ENCODE measurements around the gene SLC22A5. TPM values are rescaled to one million over a fixed set of nuclear protein-coding genes. Genes with fewer than 3 reads are reported as not detected.

Gene SLC22A5
- total RNA-seq, 4 donors from 2014 or later, result 23.2 to 36.6 (median 26.3) TPM

DNA sequence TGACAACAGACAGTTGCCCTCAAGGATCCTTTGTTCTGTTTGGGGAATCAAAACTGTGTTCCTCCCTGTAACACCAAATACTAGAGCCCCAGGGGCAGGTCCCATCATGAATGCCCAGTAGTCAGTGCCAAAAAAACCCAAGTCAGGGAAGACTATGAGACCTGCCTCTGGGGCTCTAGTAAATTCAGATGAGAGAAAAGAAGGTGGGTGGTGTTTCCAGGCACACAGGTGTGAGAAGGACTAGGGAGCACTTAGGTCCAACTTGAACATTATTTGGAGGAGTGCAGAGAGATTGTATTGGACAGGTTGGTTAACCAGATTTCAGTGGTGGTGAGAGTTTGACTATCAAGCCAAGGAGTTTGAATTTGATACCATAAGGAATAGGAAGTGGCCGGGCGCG is 52.0 kb downstream of the SLC22A5 start:
- peaks cover 94% of the 10 kb centered on the region for H3K4me1 ChIP-seq
- H3K9me3 ChIP-seq, result no peaks in the 10 kb centered on the region
- WGBS, result 93% methylated on average over 3 of the region's 3 CpGs
- no peaks in the 10 kb centered on the region for H3K36me3 ChIP-seq
- H3K27ac ChIP-seq, result no peak overlapping the region
- no peak for DNase-seq (ENCODE audit: low spot score in 2 of 2)
- no peak overlapping the region for H3K4me3 ChIP-seq
- TF ChIP-seq, protein P1, sequence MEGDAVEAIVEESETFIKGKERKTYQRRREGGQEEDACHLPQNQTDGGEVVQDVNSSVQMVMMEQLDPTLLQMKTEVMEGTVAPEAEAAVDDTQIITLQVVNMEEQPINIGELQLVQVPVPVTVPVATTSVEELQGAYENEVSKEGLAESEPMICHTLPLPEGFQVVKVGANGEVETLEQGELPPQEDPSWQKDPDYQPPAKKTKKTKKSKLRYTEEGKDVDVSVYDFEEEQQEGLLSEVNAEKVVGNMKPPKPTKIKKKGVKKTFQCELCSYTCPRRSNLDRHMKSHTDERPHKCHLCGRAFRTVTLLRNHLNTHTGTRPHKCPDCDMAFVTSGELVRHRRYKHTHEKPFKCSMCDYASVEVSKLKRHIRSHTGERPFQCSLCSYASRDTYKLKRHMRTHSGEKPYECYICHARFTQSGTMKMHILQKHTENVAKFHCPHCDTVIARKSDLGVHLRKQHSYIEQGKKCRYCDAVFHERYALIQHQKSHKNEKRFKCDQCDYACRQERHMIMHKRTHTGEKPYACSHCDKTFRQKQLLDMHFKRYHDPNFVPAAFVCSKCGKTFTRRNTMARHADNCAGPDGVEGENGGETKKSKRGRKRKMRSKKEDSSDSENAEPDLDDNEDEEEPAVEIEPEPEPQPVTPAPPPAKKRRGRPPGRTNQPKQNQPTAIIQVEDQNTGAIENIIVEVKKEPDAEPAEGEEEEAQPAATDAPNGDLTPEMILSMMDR (IDR thresholded peaks at IDR 0.05), result no peak
- TF ChIP-seq POLR2A (IDR thresholded peaks at IDR 0.05) (no peak), EP300 (IDR thresholded peaks at IDR 0.05) (no peak), POLR2AphosphoS5 (IDR thresholded peaks at IDR 0.05) (no peak)
- H3K27me3 ChIP-seq, result no peaks in the 10 kb centered on the region

DNA sequence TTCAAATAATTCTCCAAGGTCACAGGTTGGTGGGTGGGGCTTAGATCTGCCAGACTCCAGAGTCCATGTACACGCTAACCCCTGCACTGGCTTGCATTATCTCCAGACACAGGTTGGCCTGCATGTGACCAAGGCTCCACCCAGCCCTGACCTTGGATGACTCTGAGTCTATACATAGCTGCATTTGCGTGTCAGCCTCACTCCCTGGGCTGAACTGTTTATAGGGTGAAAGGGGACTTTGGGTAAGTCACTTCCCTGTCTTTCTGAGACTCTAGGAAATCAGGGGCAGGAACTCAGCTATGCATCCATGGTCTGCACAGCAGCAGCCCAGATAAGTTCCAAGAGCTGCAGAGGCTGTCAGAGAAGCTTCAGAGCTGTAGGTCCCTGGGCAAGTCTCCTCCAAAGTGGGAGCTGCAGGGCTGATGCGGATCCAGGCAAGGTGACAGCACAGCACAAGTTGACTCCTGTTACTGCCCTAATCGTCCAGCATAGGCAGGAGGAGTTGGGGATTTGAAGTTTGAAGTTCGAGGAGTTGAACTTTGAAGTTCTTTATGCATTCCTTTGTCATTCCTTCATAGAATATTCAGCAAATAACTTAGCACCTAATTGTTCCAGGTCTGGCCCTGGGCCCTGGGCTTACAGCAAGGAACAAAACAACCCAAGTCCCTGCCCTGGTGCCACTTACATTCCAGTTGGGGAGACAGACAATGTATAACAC is 53.4 kb downstream of the SLC22A5 start:
- TF ChIP-seq POLR2AphosphoS5 (IDR thresholded peaks at IDR 0.05), result no peak
- TF ChIP-seq EP300 (IDR thresholded peaks at IDR 0.05), result no peak
- TF ChIP-seq POLR2A (IDR thresholded peaks at IDR 0.05), result no peak
- TF ChIP-seq, protein P1 (IDR thresholded peaks at IDR 0.05), result no peak
- H3K4me3 ChIP-seq, result no peak overlapping the region
- no peak for DNase-seq (ENCODE audit: low spot score in 2 of 2)
- no peaks in the 10 kb centered on the region for H3K36me3 ChIP-seq
- peaks cover 94% of the 10 kb centered on the region for H3K4me1 ChIP-seq
- 43% methylated on average over 5 of the region's 5 CpGs for WGBS
- H3K27me3 ChIP-seq, result no peaks in the 10 kb centered on the region
- no peak overlapping the region for H3K27ac ChIP-seq
- H3K9me3 ChIP-seq, result no peaks in the 10 kb centered on the region

DNA sequence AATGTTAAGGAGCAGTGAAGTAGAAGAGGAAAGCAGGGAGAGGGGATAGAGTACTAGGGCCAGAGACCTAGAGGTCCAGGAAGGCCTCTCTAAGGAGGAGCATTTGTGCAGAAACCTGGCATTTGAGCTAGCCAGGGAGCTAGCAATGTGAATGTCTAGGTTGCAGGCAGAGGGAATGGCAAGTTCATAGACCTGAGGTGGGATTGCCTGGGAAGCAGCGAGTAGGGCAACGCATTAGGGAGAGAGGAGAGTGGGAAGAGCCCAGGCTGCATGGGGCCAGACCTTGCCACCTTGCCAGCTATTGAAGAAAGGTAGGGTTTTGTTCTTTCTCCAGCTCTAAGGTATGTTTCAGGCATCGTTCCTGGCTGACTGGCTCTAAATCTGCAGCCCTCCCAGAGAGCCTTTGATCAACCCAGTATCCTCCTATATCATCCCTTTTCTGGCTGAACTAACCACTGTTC is 54.0 kb downstream of the SLC22A5 start:
- Histone ChIP-seq H3K27me3 (no peaks in the 10 kb centered on the region), H3K27ac (no peak overlapping the region), H3K36me3 (no peaks in the 10 kb centered on the region), H3K4me1 (peaks cover 97% of the 10 kb centered on the region), H3K9me3 (no peaks in the 10 kb centered on the region), H3K4me3 (no peak overlapping the region)
- no peak for DNase-seq (ENCODE audit: low spot score in 2 of 2)
- WGBS, result 66% methylated on average over 3 of the region's 3 CpGs
- no peak for TF ChIP-seq POLR2AphosphoS5 (IDR thresholded peaks at IDR 0.05)

DNA sequence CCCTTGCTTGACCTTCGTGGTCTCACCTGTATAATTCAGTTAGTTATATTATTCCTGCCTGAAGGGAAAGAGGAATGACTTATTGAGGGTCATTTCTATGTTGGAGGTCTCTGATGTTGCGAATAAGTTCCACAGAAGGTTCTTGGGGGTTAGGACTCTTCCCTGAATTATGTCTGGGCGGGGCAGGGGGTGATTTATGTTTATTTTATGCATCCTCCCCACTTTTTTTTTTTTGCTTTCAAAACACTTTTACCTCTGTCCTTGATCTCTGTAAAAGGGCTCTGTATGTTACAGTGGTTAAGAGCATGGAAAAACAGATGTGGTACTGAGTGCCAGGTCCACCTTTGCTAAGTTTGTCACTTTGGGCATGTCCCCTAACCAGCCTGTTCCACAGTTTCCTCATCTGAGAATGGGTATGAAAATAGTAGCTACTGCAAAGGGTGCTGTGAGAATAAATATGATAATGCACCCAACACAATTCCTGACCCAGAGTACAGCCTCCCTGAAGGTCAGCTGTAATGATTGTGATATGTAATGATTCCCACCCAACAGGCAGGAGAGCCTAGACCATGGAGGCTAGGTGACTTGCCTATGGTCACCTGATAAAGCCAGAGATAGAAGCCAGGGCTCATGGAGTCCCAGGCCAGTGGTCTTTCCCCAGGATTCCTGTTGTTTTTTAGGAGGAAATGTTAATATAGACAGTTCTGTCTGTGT is 54.8 kb downstream of the SLC22A5 start:
- TF ChIP-seq, protein P1 (IDR thresholded peaks at IDR 0.05), result no peak
- TF ChIP-seq POLR2AphosphoS5 (IDR thresholded peaks at IDR 0.05) (no peak), POLR2A (IDR thresholded peaks at IDR 0.05) (no peak), EP300 (IDR thresholded peaks at IDR 0.05) (no peak)
- DNase-seq (ENCODE audit: low spot score in 2 of 2), result no peak
- H3K9me3 ChIP-seq, result no peaks in the 10 kb centered on the region
- no peak overlapping the region for H3K27ac ChIP-seq
- no peaks in the 10 kb centered on the region for H3K27me3 ChIP-seq
- H3K4me3 ChIP-seq, result no peak overlapping the region
- WGBS, result 90% methylated on average over 3 of the region's 3 CpGs
- peaks cover 98% of the 10 kb centered on the region for H3K4me1 ChIP-seq
- no peaks in the 10 kb centered on the region for H3K36me3 ChIP-seq

DNA sequence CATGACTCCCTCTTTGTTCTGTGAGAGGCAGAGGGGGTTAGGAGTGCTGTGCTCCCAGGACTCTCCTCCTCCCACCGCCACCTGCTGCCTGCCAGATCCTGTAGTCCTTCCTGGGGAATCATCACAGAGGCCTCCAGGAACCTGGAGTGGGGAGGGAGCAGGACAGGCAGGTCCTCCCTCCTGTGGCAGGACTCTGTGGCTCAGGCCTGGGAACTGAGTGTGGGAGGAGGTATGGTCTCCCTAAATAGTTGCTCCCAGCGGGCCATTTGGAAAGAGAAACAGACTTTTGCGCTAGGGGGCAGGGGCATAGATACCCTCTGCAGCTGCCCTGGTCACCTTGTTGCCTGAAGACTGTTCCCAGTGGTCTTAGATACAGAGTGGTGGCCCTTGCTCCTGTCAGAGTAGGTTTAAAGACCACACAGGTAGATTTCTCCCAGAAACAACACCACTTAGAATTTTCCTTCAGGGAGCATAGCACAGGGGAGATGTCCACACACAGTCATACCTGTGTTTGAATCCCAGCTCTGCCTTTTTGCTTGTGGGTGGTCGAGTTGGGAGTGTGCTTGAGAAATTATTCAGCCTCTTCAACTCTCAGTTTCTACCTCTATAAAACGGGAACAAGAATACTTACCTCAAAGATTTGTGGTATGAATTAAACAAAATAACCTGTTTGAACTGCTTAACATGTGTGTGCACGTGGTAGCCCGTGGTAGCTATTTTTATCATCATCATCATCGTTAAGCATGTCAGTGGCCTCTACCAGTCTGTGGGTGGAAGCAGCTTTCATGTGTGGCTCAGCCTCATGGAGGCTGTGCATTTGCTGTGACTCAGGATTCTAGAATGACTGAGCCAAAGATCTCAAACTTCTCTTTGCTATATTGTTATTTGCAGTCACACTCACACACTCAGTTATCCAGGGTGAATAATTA is 55.8 kb downstream of the SLC22A5 start:
- Histone ChIP-seq H3K4me1 (peaks cover 95% of the 10 kb centered on the region), H3K9me3 (no peaks in the 10 kb centered on the region), H3K4me3 (no peak overlapping the region), H3K27me3 (no peaks in the 10 kb centered on the region), H3K27ac (no peak overlapping the region), H3K36me3 (no peaks in the 10 kb centered on the region)
- no peak for TF ChIP-seq POLR2AphosphoS5 (IDR thresholded peaks at IDR 0.05)
- TF ChIP-seq, protein P1 (IDR thresholded peaks at IDR 0.05), result no peak
- TF ChIP-seq POLR2A (IDR thresholded peaks at IDR 0.05), result no peak
- TF ChIP-seq EP300 (IDR thresholded peaks at IDR 0.05), result no peak
- WGBS, result 50% methylated on average over 7 of the region's 8 CpGs
- DNase-seq (ENCODE audit: low spot score in 2 of 2), result no peak
